SU-DHL-6 (cell line): ENCODE results near the gene DIPK1A.

ENCODE experiments used
- EZH2phosphoT487 ChIP-seq: fragments of 200-600 bp; sonication (generic), shearing (Covaris generic); conservative IDR thresholded peaks from 2 replicates; pipeline ENCODE4 v1.6.1; 2018; ENCODE audit warnings: mild to moderate bottlenecking, antibody characterized with exemption, low read length, moderate library complexity, mixed read lengths
- TF ChIP-seq, protein P1 (sequence below): fragments of 200-600 bp; sonication (generic); IDR thresholded peaks from one replicate; pipeline ENCODE4 v1.5.1; 2017; ENCODE audit warnings: antibody characterized with exemption, mild to moderate bottlenecking, low read length, moderate library complexity; ENCODE audit not compliant: insufficient read depth, poor library complexity, severe bottlenecking

DNA sequence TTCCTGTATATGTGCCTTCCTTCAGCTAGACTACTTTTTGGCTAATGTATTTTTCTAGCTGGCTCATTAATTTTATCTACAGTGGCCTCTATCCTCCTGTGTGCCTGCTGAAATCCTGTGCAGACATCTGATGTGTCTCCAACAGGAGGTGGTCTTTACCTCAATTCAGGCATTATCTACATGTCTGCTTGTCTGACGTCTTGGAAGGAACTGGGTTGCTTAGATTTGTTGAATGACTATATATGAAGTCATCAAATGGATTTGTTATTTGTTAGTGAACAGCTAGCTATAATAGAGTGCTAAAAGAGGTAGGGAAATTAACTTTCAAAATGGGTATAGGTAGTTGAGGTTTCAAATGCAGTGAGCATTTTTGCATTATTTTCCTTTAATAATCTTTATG, 122.7 kb downstream of the DIPK1A start:
- TF ChIP-seq, protein P1, sequence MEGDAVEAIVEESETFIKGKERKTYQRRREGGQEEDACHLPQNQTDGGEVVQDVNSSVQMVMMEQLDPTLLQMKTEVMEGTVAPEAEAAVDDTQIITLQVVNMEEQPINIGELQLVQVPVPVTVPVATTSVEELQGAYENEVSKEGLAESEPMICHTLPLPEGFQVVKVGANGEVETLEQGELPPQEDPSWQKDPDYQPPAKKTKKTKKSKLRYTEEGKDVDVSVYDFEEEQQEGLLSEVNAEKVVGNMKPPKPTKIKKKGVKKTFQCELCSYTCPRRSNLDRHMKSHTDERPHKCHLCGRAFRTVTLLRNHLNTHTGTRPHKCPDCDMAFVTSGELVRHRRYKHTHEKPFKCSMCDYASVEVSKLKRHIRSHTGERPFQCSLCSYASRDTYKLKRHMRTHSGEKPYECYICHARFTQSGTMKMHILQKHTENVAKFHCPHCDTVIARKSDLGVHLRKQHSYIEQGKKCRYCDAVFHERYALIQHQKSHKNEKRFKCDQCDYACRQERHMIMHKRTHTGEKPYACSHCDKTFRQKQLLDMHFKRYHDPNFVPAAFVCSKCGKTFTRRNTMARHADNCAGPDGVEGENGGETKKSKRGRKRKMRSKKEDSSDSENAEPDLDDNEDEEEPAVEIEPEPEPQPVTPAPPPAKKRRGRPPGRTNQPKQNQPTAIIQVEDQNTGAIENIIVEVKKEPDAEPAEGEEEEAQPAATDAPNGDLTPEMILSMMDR, result no peak
- no peak for TF ChIP-seq EZH2phosphoT487
